Measurements from ENCODE around the gene NARS2.
"Not testable (repeated sequence)": the region's sequence is repeated elsewhere in the genome, so short reads cannot be mapped to it uniquely, and the experiment has no call there.

The NARS2 gene

GRCh38 chr11:78612721-78613377, 38.2 kb upstream of the NARS2 start:
- H3K4me1 ChIP-seq = 0 out of 2 replicates have a peak, but pooled peaks cover 1% of the 10 kb centered on the region
- H3K36me3 ChIP-seq = no peaks in the 10 kb centered on the region
- no peak for TF ChIP-seq CTCF (IDR thresholded peaks at IDR 0.05; ENCODE audit: low read depth, low read length)
- no peak for DNase-seq
- peaks cover 4% of the 10 kb centered on the region; the same call in 1 of the 2 replicates for H3K27me3 ChIP-seq
- no peak overlapping the region for H3K4me3 ChIP-seq (ENCODE audit: low read depth, low read length)
- no peaks in the 10 kb centered on the region for H3K9me3 ChIP-seq

- not testable (repeated sequence) for H3K36me3 ChIP-seq; H3K9me3 ChIP-seq; DNase-seq; H3K27me3 ChIP-seq; H3K4me1 ChIP-seq; H3K4me3 ChIP-seq (ENCODE audit: low read depth, low read length)
Measured at GRCh38 chr11:78609321-78609720, 34.7 kb upstream of the NARS2 start.

- peaks cover 2% of the 10 kb centered on the region for H3K27me3 ChIP-seq
- TF ChIP-seq CTCF (IDR thresholded peaks at IDR 0.05; ENCODE audit: low read depth, low read length) = no peak
- H3K9me3 ChIP-seq = no peaks in the 10 kb centered on the region; the same call in 1 of the 2 replicates
- peaks cover 7% of the 10 kb centered on the region; the same call in 1 of the 2 replicates for H3K4me1 ChIP-seq
- H3K4me3 ChIP-seq (ENCODE audit: low read depth, low read length) = no peak overlapping the region
- H3K36me3 ChIP-seq = no peaks in the 10 kb centered on the region
- DNase-seq = no peak
Measured at GRCh38 chr11:78607696-78608095, 33.0 kb upstream of the NARS2 start.

- no peak overlapping the region for H3K4me3 ChIP-seq (ENCODE audit: low read depth, low read length)
- peaks cover 11% of the 10 kb centered on the region for H3K27me3 ChIP-seq
- H3K36me3 ChIP-seq = no peaks in the 10 kb centered on the region
- no peaks in the 10 kb centered on the region; the same call in 1 of the 2 replicates for H3K9me3 ChIP-seq
- no peak for TF ChIP-seq CTCF (IDR thresholded peaks at IDR 0.05; ENCODE audit: low read depth, low read length)
- no peak for DNase-seq
- H3K4me1 ChIP-seq = peaks cover 7% of the 10 kb centered on the region; the same call in 1 of the 2 replicates
Measured at GRCh38 chr11:78606667-78607066, 32.0 kb upstream of the NARS2 start.

GRCh38 chr11:78605296-78605695, 30.6 kb upstream of the NARS2 start:
- no peaks in the 10 kb centered on the region for H3K36me3 ChIP-seq
- peaks cover 7% of the 10 kb centered on the region; the same call in 1 of the 2 replicates for H3K4me1 ChIP-seq
- no peak for TF ChIP-seq CTCF (IDR thresholded peaks at IDR 0.05; ENCODE audit: low read depth, low read length)
- no peak for DNase-seq
- H3K27me3 ChIP-seq = peaks cover 23% of the 10 kb centered on the region
- H3K9me3 ChIP-seq = no peaks in the 10 kb centered on the region; the same call in 1 of the 2 replicates
- no peak overlapping the region for H3K4me3 ChIP-seq (ENCODE audit: low read depth, low read length)

GRCh38 chr11:78603792-78604191, 29.1 kb upstream of the NARS2 start:
- H3K27me3 ChIP-seq = peaks cover 23% of the 10 kb centered on the region
- peaks cover 7% of the 10 kb centered on the region; the same call in 1 of the 2 replicates for H3K4me1 ChIP-seq
- H3K9me3 ChIP-seq = no peaks in the 10 kb centered on the region; the same call in 1 of the 2 replicates
- H3K36me3 ChIP-seq = no peaks in the 10 kb centered on the region
- no peak for DNase-seq
- no peak for TF ChIP-seq CTCF (IDR thresholded peaks at IDR 0.05; ENCODE audit: low read depth, low read length)
- H3K4me3 ChIP-seq (ENCODE audit: low read depth, low read length) = no peak overlapping the region

- not testable (repeated sequence) for H3K36me3 ChIP-seq; H3K4me1 ChIP-seq; DNase-seq; H3K4me3 ChIP-seq (ENCODE audit: low read depth, low read length); H3K9me3 ChIP-seq
- H3K27me3 ChIP-seq = peaks cover 23% of the 10 kb centered on the region
Measured at GRCh38 chr11:78602771-78603170, 28.1 kb upstream of the NARS2 start.

- peaks cover 23% of the 10 kb centered on the region for H3K27me3 ChIP-seq
- H3K4me3 ChIP-seq (ENCODE audit: low read depth, low read length); DNase-seq; H3K4me1 ChIP-seq; H3K36me3 ChIP-seq; H3K9me3 ChIP-seq: not testable (repeated sequence)
Measured at GRCh38 chr11:78601066-78601465, 26.4 kb upstream of the NARS2 start.

GRCh38 chr11:78597579-78597978, 22.9 kb upstream of the NARS2 start:
- not testable (repeated sequence) for H3K9me3 ChIP-seq; H3K4me3 ChIP-seq (ENCODE audit: low read depth, low read length); H3K4me1 ChIP-seq; H3K36me3 ChIP-seq; DNase-seq
- peaks cover 19% of the 10 kb centered on the region for H3K27me3 ChIP-seq

All from BE2C (cell line).